H1 (cell line): ENCODE results near the gene RNF212. TPM values are rescaled to one million over a fixed set of nuclear protein-coding genes. Genes with fewer than 3 reads are reported as not detected.

Experiments used
- RNF2 ChIP-seq: fragments of 200-900, 300-1000 bp; sonication (generic); IDR thresholded peaks from 2 replicates; pipeline ENCODE4 v1.7.1; 2016; ENCODE audit warnings: borderline replicate concordance, low read depth, mild to moderate bottlenecking, antibody characterized with exemption, low read length; ENCODE audit not compliant: poor library complexity, severe bottlenecking; ENCODE audit errors: missing control alignments
- polyA plus RNA-seq, 7 experiments: library from polyadenylated mRNA; depleted of rRNA in 3 of 7; stranded (reverse) in 5 of 7; unstranded in 2 of 7; fragments of >200 nt in 5 of 7; fragments of 200-250 nt in 2 of 7; gene quantifications; 1 replicate in 5 of 7; 2 replicates in 1 of 7; 4 replicates in 1 of 7; pipeline versions ENCODE4 v1.2.1 to v1.2.3, GENCODE V29; 2011 to 2013; ENCODE audit warnings: missing spikeins in 2 of 7, mixed read lengths in 2 of 7
- total RNA-seq: library from RNA; stranded (reverse); fragmentation: NEBNext Ultra II Directional; extraction: Animal tissue kit (Norgen Biotek cat#: 25700); gene quantifications from 2 replicates; pipeline ENCODE4 v1.2.1, GENCODE V29; 2021

The RNF212 gene
- total and polyA plus RNA-seq, 2 of the 8 experiments (the other 6 are each of a cell fraction or from before 2014, with no cell fraction given): 3.4 to 5.4 TPM

DNA sequence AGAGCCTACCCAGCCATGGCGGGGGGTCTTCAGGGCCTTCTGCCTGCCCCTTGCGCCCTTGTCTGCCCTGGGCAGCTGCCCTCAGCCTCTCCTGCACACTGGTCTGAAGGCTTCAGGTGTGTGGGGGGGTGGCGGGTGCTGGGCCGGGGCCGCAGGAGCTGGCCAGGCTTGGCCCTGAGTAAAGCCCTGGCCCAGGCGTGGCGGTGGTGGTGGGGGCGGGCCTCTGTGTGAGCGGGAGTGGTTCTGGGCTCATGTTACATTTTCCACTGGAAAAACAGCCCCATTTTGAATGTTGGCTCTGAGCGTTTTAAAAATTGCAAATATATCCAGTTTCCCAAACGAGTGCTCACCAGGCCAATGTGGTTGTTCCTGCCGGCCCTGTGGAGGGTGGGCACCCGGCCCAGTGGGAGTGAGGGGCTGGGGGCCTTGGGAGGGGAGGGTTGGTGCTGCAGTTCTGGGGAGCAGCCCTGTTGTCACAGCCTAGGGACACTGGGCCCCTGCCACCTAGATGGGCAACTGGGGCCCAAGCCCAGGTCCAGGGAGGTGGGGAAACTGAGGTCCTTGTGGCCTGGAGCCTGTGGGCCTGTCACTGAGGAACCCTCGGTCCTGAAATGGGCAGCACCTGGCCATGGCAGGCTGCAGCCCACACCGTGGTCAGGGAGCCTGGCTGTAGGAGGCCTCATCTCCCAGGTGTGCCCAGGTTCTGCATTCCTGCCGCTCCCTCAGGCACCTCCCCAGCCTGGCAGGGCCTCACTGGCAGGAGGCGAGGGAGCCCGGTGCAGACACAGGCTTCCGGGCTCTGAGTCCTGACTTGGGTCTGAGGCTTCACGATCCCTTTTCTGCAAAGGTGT lies 73.6 kb downstream of the RNF212 start (continued):
- no peak for TF ChIP-seq RNF2
